OCI-LY1 (cell line): ENCODE results near the gene ZBTB17.

ENCODE experiments used
- EZH2 ChIP-seq: fragments of 200-600 bp; sonication (generic), shearing (Covaris generic); IDR thresholded peaks from 2 replicates; pipeline ENCODE4 v1.8.0; 2017; ENCODE audit warnings: borderline replicate concordance, mixed run types, mild to moderate bottlenecking, antibody characterized with exemption, low read length, moderate library complexity, mixed read lengths
- TF ChIP-seq, protein P1 (sequence below): fragments of 200-600 bp; sonication (generic), shearing (Covaris generic); IDR thresholded peaks from 2 replicates; pipeline ENCODE4 v1.5.1; 2017; ENCODE audit warnings: mild to moderate bottlenecking, antibody characterized with exemption, low read length, moderate library complexity, mixed read lengths

DNA sequence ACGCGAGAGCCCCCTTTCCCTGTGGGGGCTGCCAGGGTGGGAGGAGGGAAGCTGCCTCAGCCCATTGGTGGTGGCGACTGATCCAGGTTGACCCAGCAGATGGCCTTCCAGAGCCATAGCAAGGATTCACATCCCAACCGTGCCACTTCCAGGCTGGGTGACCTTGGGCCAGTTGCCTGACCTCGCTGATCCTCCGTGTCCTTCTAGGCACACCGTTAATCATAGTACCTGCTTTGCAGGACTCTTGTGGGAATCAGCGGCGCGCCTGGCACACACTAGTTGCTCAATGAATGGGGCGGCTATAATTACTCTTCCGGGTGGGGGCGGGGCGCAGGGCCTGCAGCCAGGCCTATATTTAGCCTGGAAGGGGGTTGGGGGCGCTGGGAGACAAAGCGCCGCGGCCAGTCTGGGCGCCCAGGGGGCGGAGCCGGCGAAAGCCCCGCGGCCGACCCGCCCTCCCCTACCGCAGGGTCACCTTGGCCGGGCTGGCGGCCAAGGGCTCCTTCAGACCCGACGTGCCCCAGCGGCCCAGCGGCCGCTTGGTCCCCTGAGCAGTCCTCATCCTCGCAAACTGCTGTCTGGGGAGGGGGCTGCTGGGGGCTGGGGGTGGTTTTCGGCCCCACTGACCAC lies 36.8 kb upstream of the ZBTB17 start:
- TF ChIP-seq, protein P1, sequence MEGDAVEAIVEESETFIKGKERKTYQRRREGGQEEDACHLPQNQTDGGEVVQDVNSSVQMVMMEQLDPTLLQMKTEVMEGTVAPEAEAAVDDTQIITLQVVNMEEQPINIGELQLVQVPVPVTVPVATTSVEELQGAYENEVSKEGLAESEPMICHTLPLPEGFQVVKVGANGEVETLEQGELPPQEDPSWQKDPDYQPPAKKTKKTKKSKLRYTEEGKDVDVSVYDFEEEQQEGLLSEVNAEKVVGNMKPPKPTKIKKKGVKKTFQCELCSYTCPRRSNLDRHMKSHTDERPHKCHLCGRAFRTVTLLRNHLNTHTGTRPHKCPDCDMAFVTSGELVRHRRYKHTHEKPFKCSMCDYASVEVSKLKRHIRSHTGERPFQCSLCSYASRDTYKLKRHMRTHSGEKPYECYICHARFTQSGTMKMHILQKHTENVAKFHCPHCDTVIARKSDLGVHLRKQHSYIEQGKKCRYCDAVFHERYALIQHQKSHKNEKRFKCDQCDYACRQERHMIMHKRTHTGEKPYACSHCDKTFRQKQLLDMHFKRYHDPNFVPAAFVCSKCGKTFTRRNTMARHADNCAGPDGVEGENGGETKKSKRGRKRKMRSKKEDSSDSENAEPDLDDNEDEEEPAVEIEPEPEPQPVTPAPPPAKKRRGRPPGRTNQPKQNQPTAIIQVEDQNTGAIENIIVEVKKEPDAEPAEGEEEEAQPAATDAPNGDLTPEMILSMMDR = no peak
- TF ChIP-seq EZH2 = no peak
